IMR-90 (cell line): Measurements from ENCODE around the gene OTUD6A. TPM values are rescaled to one million over a fixed set of nuclear protein-coding genes. Genes with fewer than 3 reads are reported as not detected.

ENCODE experiments used
- ATAC-seq: fragments of 200-7000 bp; cut with Tn5 transposase; 2 replicates; pipeline ENCODE4 v1.9.1; 2020; ENCODE audit warnings: low read depth, mild to moderate bottlenecking, moderate library complexity
- BruUV-seq: library from RNA; stranded (reverse); fragments of 400-500 nt; replicated peaks from 2 replicates; lab custom pipeline; 2021; lab: Mats Ljungman, UMichigan
- CTCF ChIA-PET: fragments of 300-600 bp; formaldehyde crosslinking; extraction: SDS; loops from one replicate; lab custom pipeline; 2021; ENCODE audit warnings: antibody characterized with exemption; lab: Yijun Ruan, JAX
- POLR2A ChIA-PET: fragments of 300-600 bp; sonication (Branson Sonifier 250); formaldehyde crosslinking; loops from one replicate; lab custom pipeline; 2022; ENCODE audit warnings: antibody characterized with exemption; ENCODE audit not compliant: unreplicated experiment; lab: Charles Lee
- DNase-seq: peaks from one replicate; pipeline ENCODE4 v3.0.0; 2013
- H2AFZ ChIP-seq: replicated peaks from 2 replicates; pipeline ENCODE3; 2013; ENCODE audit warnings: low read length, mild to moderate bottlenecking; ENCODE audit not compliant: poor library complexity
- H2AK5ac ChIP-seq: 2 replicates; pipeline ENCODE4 v1.6.1; 2013; ENCODE audit warnings: low read depth, low read length, inconsistent platforms
- H2AK9ac ChIP-seq: replicated peaks from 2 replicates; pipeline ENCODE3; 2013; ENCODE audit warnings: mild to moderate bottlenecking, low read depth, low read length, moderate library complexity; ENCODE audit not compliant: poor library complexity
- H2BK120ac ChIP-seq: 2 replicates; pipeline ENCODE4 v1.6.1; 2013; ENCODE audit warnings: low read depth, low read length, inconsistent platforms
- H2BK15ac ChIP-seq: 3 replicates; pipeline ENCODE4 v1.6.1; 2013; ENCODE audit warnings: low read depth, low read length, inconsistent platforms
- H2BK20ac ChIP-seq: 2 replicates; pipeline ENCODE4 v1.6.1; 2013; ENCODE audit warnings: low read depth, mild to moderate bottlenecking, inconsistent platforms, low read length, moderate library complexity
- H2BK5ac ChIP-seq: 2 replicates; pipeline ENCODE4 v1.6.1; 2013; ENCODE audit warnings: mild to moderate bottlenecking, low read depth, low read length, inconsistent platforms; ENCODE audit not compliant: poor library complexity, severe bottlenecking
- H3K14ac ChIP-seq: replicated peaks from 2 replicates; pipeline ENCODE4 v1.6.1; 2013; ENCODE audit warnings: low read depth, low read length, inconsistent platforms
- H3K18ac ChIP-seq: 2 replicates; pipeline ENCODE4 v1.6.1; 2013; ENCODE audit warnings: low read depth, low read length, control low read depth
- H3K23ac ChIP-seq: 2 replicates; pipeline ENCODE4 v1.6.1; 2013; ENCODE audit warnings: low read depth, low read length, inconsistent platforms
- H3K27ac ChIP-seq: 2 replicates; pipeline ENCODE4 v1.5.1; 2013; ENCODE audit warnings: mild to moderate bottlenecking, control low read depth, low read length; ENCODE audit not compliant: insufficient read depth
- H3K27me3 ChIP-seq: 2 replicates; pipeline ENCODE4 v1.6.1; 2013; ENCODE audit warnings: low read length; ENCODE audit not compliant: control insufficient read depth, insufficient read depth
- H3K36me3 ChIP-seq: 2 replicates; pipeline ENCODE4 v1.6.1; 2013; ENCODE audit warnings: low read length, mixed read lengths; ENCODE audit not compliant: control insufficient read depth, insufficient read depth
- H3K4ac ChIP-seq: 2 replicates; pipeline ENCODE4 v1.6.1; 2013; ENCODE audit warnings: low read depth, low read length, inconsistent platforms
- H3K4me1 ChIP-seq: 2 replicates; pipeline ENCODE4 v1.6.1; 2013; ENCODE audit warnings: low read length, mixed read lengths; ENCODE audit not compliant: control insufficient read depth, insufficient read depth
- H3K4me2 ChIP-seq: 2 replicates; pipeline ENCODE4 v1.6.1; 2013; ENCODE audit warnings: low read depth, mild to moderate bottlenecking, control low read depth, low read length, moderate library complexity
- H3K4me3 ChIP-seq: 2 replicates; pipeline ENCODE4 v1.5.1; 2013; ENCODE audit warnings: low read depth, mild to moderate bottlenecking, control low read depth, low read length, moderate library complexity; ENCODE audit not compliant: insufficient read depth
- H3K56ac ChIP-seq: 2 replicates; pipeline ENCODE4 v1.6.1; 2013; ENCODE audit warnings: low read length, inconsistent platforms; ENCODE audit not compliant: insufficient read depth; ENCODE audit errors: extremely low read depth
- H3K79me1 ChIP-seq, 2 experiments: 2 replicates each; pipeline ENCODE4 v1.6.1; 2013; ENCODE audit warnings: low read length in 2 of 2, inconsistent platforms in 1 of 2, low read depth in 1 of 2
- H3K9ac ChIP-seq: 2 replicates; pipeline ENCODE4 v1.6.1; 2013; ENCODE audit warnings: low read depth, low read length, control low read depth
- H3K9me1 ChIP-seq: 2 replicates; pipeline ENCODE4 v1.6.1; 2013; ENCODE audit warnings: low read length, inconsistent platforms; ENCODE audit not compliant: insufficient read depth
- H3K9me3 ChIP-seq: 2 replicates; pipeline ENCODE4 v1.6.1; 2013; ENCODE audit warnings: low read length; ENCODE audit not compliant: control insufficient read depth, insufficient read depth
- H4K20me1 ChIP-seq: 2 replicates; pipeline ENCODE4 v1.6.1; 2013; ENCODE audit warnings: low read length, inconsistent platforms; ENCODE audit not compliant: insufficient read depth
- H4K5ac ChIP-seq: 2 replicates; pipeline ENCODE4 v1.6.1; 2013; ENCODE audit warnings: mild to moderate bottlenecking, low read depth, low read length, control low read depth
- H4K8ac ChIP-seq, 2 experiments: 2 replicates each; pipeline ENCODE4 v1.6.1; 2013; ENCODE audit warnings: low read depth in 2 of 2, low read length in 2 of 2, control low read depth in 1 of 2, inconsistent platforms in 1 of 2
- H4K91ac ChIP-seq: 2 replicates; pipeline ENCODE4 v1.6.1; 2013; ENCODE audit warnings: low read depth, low read length, inconsistent platforms; ENCODE audit not compliant: insufficient read depth
- BHLHE40 ChIP-seq: fragments of 150-350 bp; IDR thresholded peaks from 2 replicates; pipeline ENCODE4 v1.6.1; 2016; ENCODE audit warnings: mild to moderate bottlenecking, low read depth, low read length
- CEBPB ChIP-seq: IDR thresholded peaks from 2 replicates; pipeline ENCODE4 v1.6.1; 2012; ENCODE audit warnings: low read depth, low read length, improper control_type of control experiment
- MXI1 ChIP-seq: IDR thresholded peaks from 2 replicates; pipeline ENCODE4 v1.6.1; 2012; ENCODE audit warnings: low read depth, mild to moderate bottlenecking, low read length, moderate library complexity, borderline replicate concordance
- POLR2A ChIP-seq: IDR thresholded peaks from 2 replicates; pipeline ENCODE4 v1.6.1; 2012; ENCODE audit warnings: mild to moderate bottlenecking, low read depth, low read length
- WGBS, 2 experiments: methylation state at CpG; one replicate each; pipeline versions ENCODE4 v1.1.5 to v1.1.7; 2013; ENCODE audit warnings: missing lambda C conversion rate in 2 of 2; ENCODE audit not compliant: insufficient read length in 1 of 2; ENCODE audit errors: extremely low coverage in 2 of 2; 5-methylcytosine and 5-hydroxymethylcytosine counted together
- dilution Hi-C: fragments of 300-500 bp; cut with HindIII; formaldehyde crosslinking; loops from one replicate; pipeline ENCODE4 v1.14.3; 2018; ENCODE audit warnings: low sequenced_read_pairs; ENCODE audit not compliant: unreplicated experiment
- in situ Hi-C: fragments of 300-500 bp; cut with MboI; formaldehyde crosslinking; loops from 3 replicates; pipeline ENCODE4 v1.14.3; 2019; ENCODE audit warnings: low sequenced_read_pairs, inconsistent platforms, mixed read lengths
- intact Hi-C: fragments of 100-400 bp; cut with micrococcal nuclease; formaldehyde crosslinking; loops from 2 replicates; pipeline ENCODE4 v1.10.0; 2022
- polyA plus RNA-seq, 3 experiments: library from polyadenylated mRNA; depleted of rRNA; stranded (reverse); fragments of >200 nt; gene quantifications; 2 replicates each; pipeline ENCODE4 v1.2.3, GENCODE V29; 2012; ENCODE audit warnings: low replicate concordance in 1 of 3
- total RNA-seq: library from RNA; depleted of rRNA; stranded (reverse); fragments of >200 nt; gene quantifications from 2 replicates; pipeline ENCODE4 v1.2.3, GENCODE V29; 2012
- TF ChIP-seq, protein P1 (sequence below): conservative IDR thresholded peaks from 2 replicates; pipeline ENCODE4 v1.5.1; 2012; ENCODE audit warnings: mild to moderate bottlenecking, low read depth, low read length, improper control_type of control experiment

The OTUD6A gene
- total and polyA plus RNA-seq, 2 of the 4 experiments (the other 2 are of a cell fraction) = not detected

- Histone ChIP-seq H4K20me1 (no peaks in the 10 kb centered on the region; the same call in 1 of the 2 replicates), H3K14ac (no peak overlapping the region), H3K9me3 (no peaks in the 10 kb centered on the region), H3K4ac (no peak overlapping the region), H4K8ac (no peak overlapping the region), H3K56ac (no peak overlapping the region), H2BK120ac (no peak overlapping the region), H3K36me3 (no peaks in the 10 kb centered on the region), H3K79me1 (no peaks in the 10 kb centered on the region), H3K23ac (no peak overlapping the region), H3K27me3 (peaks cover 15% of the 10 kb centered on the region), H3K18ac (no peak overlapping the region), H3K9me1 (no peaks in the 10 kb centered on the region), H3K27ac (no peak overlapping the region), H4K5ac (no peak overlapping the region), H2AK5ac (no peak overlapping the region), H3K4me1 (no peaks in the 10 kb centered on the region), H4K91ac (no peak overlapping the region), H2BK15ac (no peak overlapping the region), H2AFZ (no peak overlapping the region), H2BK5ac (no peak overlapping the region), H2AK9ac (no peak overlapping the region), H2BK20ac (no peak overlapping the region), H3K4me2 (no peak overlapping the region), H3K4me3 (no peak overlapping the region), H3K9ac (no peak overlapping the region)
- dilution Hi-C loops = no loop called here
- TF ChIP-seq MXI1 (no peak), POLR2A (no peak), CEBPB (no peak), BHLHE40 (no peak)
- TF ChIP-seq, protein P1, sequence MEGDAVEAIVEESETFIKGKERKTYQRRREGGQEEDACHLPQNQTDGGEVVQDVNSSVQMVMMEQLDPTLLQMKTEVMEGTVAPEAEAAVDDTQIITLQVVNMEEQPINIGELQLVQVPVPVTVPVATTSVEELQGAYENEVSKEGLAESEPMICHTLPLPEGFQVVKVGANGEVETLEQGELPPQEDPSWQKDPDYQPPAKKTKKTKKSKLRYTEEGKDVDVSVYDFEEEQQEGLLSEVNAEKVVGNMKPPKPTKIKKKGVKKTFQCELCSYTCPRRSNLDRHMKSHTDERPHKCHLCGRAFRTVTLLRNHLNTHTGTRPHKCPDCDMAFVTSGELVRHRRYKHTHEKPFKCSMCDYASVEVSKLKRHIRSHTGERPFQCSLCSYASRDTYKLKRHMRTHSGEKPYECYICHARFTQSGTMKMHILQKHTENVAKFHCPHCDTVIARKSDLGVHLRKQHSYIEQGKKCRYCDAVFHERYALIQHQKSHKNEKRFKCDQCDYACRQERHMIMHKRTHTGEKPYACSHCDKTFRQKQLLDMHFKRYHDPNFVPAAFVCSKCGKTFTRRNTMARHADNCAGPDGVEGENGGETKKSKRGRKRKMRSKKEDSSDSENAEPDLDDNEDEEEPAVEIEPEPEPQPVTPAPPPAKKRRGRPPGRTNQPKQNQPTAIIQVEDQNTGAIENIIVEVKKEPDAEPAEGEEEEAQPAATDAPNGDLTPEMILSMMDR = no peak
- WGBS, 2 experiments = 0 to 100% methylated on average over 1 of the region's 4 CpGs
- DNase-seq = no peak
- CTCF ChIA-PET = interaction anchor here (0.7 kb wide), 1 partner anchor 69 kb away, joined by 3 read pairs; no protein-coding TSS in a partner anchor
- BruUV-seq = no TSS peak
- POLR2A ChIA-PET = no interaction called here
- in situ Hi-C loops = no loop called here
- intact Hi-C loops = loop anchor here (5.0 kb wide), 1 partner anchor 600 kb away; no protein-coding TSS in a partner anchor
- ATAC-seq = no peak
These were observed 35.4 kb upstream of the OTUD6A start for GRCh38 chrX:70026851-70027200.
